B cell (primary cell): ENCODE data around the gene AXL. TPM values are rescaled to one million over a fixed set of nuclear protein-coding genes. Genes with fewer than 3 reads are reported as not detected.

Source experiments
- ATAC-seq: fragments of 200-7000 bp; cut with Tn5 transposase; one replicate; pipeline ENCODE4 v1.10.0; 2021; ENCODE audit warnings: low read depth, mild to moderate bottlenecking, moderate number of reproducible peaks, moderate library complexity
- CTCF ChIA-PET: fragments of 350-600 bp; sonication (Branson Sonifier 250); formaldehyde crosslinking; loops from one replicate; lab custom pipeline; 2021; ENCODE audit warnings: antibody characterized with exemption, inconsistent platforms; lab: Charles Lee
- POLR2A ChIA-PET: fragments of 350-600 bp; sonication (Branson Sonifier 250); formaldehyde crosslinking; loops from one replicate; lab custom pipeline; 2021; ENCODE audit warnings: antibody characterized with exemption; lab: Charles Lee
- DNase-seq: peaks from one replicate; pipeline ENCODE4 v3.0.0; 2013
- H2AFZ ChIP-seq: 2 replicates; pipeline ENCODE4 v1.6.1; 2012; ENCODE audit warnings: mild to moderate bottlenecking, low read depth, low read length; ENCODE audit not compliant: insufficient read depth, poor library complexity, severe bottlenecking
- H3K27ac ChIP-seq, 2 donors: 1 replicate in 1 of 2; 2 replicates in 1 of 2; pipeline ENCODE4 v1.5.1; 2012 to 2013; ENCODE audit warnings: low read length in 2 of 2, mild to moderate bottlenecking in 2 of 2, moderate library complexity in 1 of 2
- H3K27me3 ChIP-seq, 4 experiments: fragments of 200-600 bp in 1 of 4; sonication (generic) in 1 of 4; replicated peaks in 1 of 4; 1 replicate in 2 of 4; 2 replicates in 2 of 4; pipeline versions ENCODE4 v1.6.1 to v1.7.0; 2013 to 2016; ENCODE audit warnings: low read length in 3 of 4, mild to moderate bottlenecking in 2 of 4, mixed read lengths in 1 of 4, moderate library complexity in 1 of 4; ENCODE audit not compliant: insufficient read depth in 4 of 4, control insufficient read depth in 3 of 4; ENCODE audit errors: control extremely low read depth in 1 of 4
- H3K36me3 ChIP-seq, 2 experiments: replicated peaks in 1 of 2; 1 replicate in 1 of 2; 2 replicates in 1 of 2; pipeline versions ENCODE4 v1.6.1 to v1.7.1; 2013; ENCODE audit warnings: low read length in 1 of 2; ENCODE audit not compliant: insufficient read depth in 2 of 2, control insufficient read depth in 1 of 2; ENCODE audit errors: control extremely low read depth in 1 of 2, extremely low read depth in 1 of 2
- H3K4me1 ChIP-seq, 2 donors: fragments of 200-600 bp in 1 of 2; sonication (generic) in 1 of 2; 1 replicate in 1 of 2; 2 replicates in 1 of 2; pipeline versions ENCODE4 v1.5.1 to v1.6.1; 2013 to 2017; ENCODE audit warnings: low read length in 2 of 2; ENCODE audit not compliant: control insufficient read depth in 2 of 2, insufficient read depth in 2 of 2
- H3K4me2 ChIP-seq: replicated peaks from 2 replicates; pipeline ENCODE3; 2012; ENCODE audit warnings: mild to moderate bottlenecking, low read depth, low read length; ENCODE audit not compliant: poor library complexity, severe bottlenecking
- H3K4me3 ChIP-seq, 5 experiments: fragments of 200-600 bp in 1 of 5; sonication (generic) in 1 of 5; 1 replicate in 3 of 5; 2 replicates in 2 of 5; pipeline versions ENCODE4 v1.5.1 to v1.7.0; 2011 to 2016; ENCODE audit warnings: low read length in 4 of 5, mild to moderate bottlenecking in 4 of 5, low read depth in 2 of 5, control low read depth in 1 of 5, moderate library complexity in 1 of 5; ENCODE audit not compliant: insufficient read depth in 1 of 5; ENCODE audit errors: control extremely low read depth in 1 of 5, extremely low read depth in 1 of 5
- H3K79me2 ChIP-seq: fragments of 200-600 bp; sonication (generic); one replicate; pipeline ENCODE4 v1.6.0; 2016; ENCODE audit warnings: low read length; ENCODE audit not compliant: control insufficient read depth, insufficient read depth
- H3K9ac ChIP-seq: fragments of 200-600 bp; sonication (generic); 2 replicates; pipeline ENCODE4 v1.6.1; 2017; ENCODE audit warnings: mild to moderate bottlenecking, low read length, moderate library complexity
- H3K9me3 ChIP-seq, 3 donors: one replicate each; pipeline versions ENCODE4 v1.6.1 to v1.7.1; 2013; ENCODE audit warnings: low read length in 2 of 3; ENCODE audit not compliant: control insufficient read depth in 2 of 3, insufficient read depth in 1 of 3; ENCODE audit errors: control extremely low read depth in 1 of 3
- H4K20me1 ChIP-seq: 2 replicates; pipeline ENCODE4 v1.6.0; 2012; ENCODE audit warnings: mild to moderate bottlenecking, low read length; ENCODE audit not compliant: insufficient read depth, control insufficient read depth, poor library complexity, severe bottlenecking
- H3K27ac Mint-ChIP-seq: one replicate; pipeline ENCODE4 v1.8.0; 2021; ENCODE audit warnings: mixed read lengths
- H3K27me3 Mint-ChIP-seq: one replicate; pipeline ENCODE4 v1.8.0; 2021; ENCODE audit warnings: mixed read lengths
- H3K4me1 Mint-ChIP-seq: one replicate; pipeline ENCODE4 v1.8.0; 2021; ENCODE audit warnings: mixed read lengths
- H3K4me3 Mint-ChIP-seq: one replicate; pipeline ENCODE4 v1.8.0; 2021; ENCODE audit warnings: mixed read lengths
- H3K9me3 Mint-ChIP-seq: one replicate; pipeline ENCODE4 v1.8.0; 2022; ENCODE audit warnings: mixed read lengths; ENCODE audit not compliant: insufficient read depth
- CTCF ChIP-seq: fragments of 200-600 bp; IDR thresholded peaks from one replicate; pipeline ENCODE4 v1.8.0; 2022; ENCODE audit warnings: antibody characterized with exemption, mild to moderate bottlenecking
- EZH2 ChIP-seq: IDR thresholded peaks from 2 replicates; pipeline ENCODE4 v1.6.1; 2012; ENCODE audit warnings: borderline replicate concordance, low read depth, mild to moderate bottlenecking, moderate library complexity, low read length; ENCODE audit not compliant: insufficient read depth, poor library complexity, severe bottlenecking
- WGBS: methylation state at CpG from one replicate; pipeline ENCODE4 v1.1.5; 2013; ENCODE audit warnings: missing lambda C conversion rate; ENCODE audit not compliant: insufficient coverage; 5-methylcytosine and 5-hydroxymethylcytosine counted together
- intact Hi-C: fragments of 100-400 bp; cut with micrococcal nuclease; formaldehyde crosslinking; loops from one replicate; pipeline ENCODE4 v1.10.0; 2022
- polyA plus RNA-seq: library from polyadenylated mRNA; depleted of rRNA; stranded (reverse); fragments of >200 nt; gene quantifications from 2 replicates; pipeline ENCODE4 v1.2.3, GENCODE V29; 2012
- total RNA-seq, 2 donors: library from RNA; stranded (reverse); fragments of 120-200 nt in 1 of 2; gene quantifications; 1 replicate in 1 of 2; 2 replicates in 1 of 2; pipeline versions ENCODE4 v1.2.3 to v1.2.4, GENCODE V29; 2013 to 2022

AXL gene
- total and polyA plus RNA-seq, 2 donors (not counting 1 experiment from before 2014, with no cell fraction given), result not detected

GRCh38 chr19:41230067-41230857, 11.2 kb downstream of the AXL start:
- ATAC-seq (no peak), DNase-seq (no peak)
- TF ChIP-seq EZH2 (no peak), CTCF (no peak)
- no peaks in the 10 kb centered on the region for H3K79me2 ChIP-seq
- H3K4me2 ChIP-seq, result no peak overlapping the region
- peaks cover 8 to 15% of the 10 kb centered on the region in 2 donors for H3K4me1 ChIP-seq
- peaks cover 10% of the 10 kb centered on the region for H3K4me1 Mint-ChIP-seq
- CTCF ChIA-PET, result no interaction called here
- H3K4me3 ChIP-seq, result no peak overlapping the region
- H2AFZ ChIP-seq, result no peak overlapping the region
- H3K9ac ChIP-seq, result no peak overlapping the region
- no peaks in the 10 kb centered on the region for H3K9me3 Mint-ChIP-seq
- POLR2A ChIA-PET, result no interaction called here
- H4K20me1 ChIP-seq, result no peaks in the 10 kb centered on the region
- peaks cover 0 to 4% (median 0%) of the 10 kb centered on the region in 3 donors for H3K9me3 ChIP-seq
- no peak overlapping the region for H3K27ac Mint-ChIP-seq
- H3K27me3 Mint-ChIP-seq, result peaks cover 29% of the 10 kb centered on the region
- H3K4me3 Mint-ChIP-seq, result no peak overlapping the region
- no peak overlapping the region for H3K27ac ChIP-seq
- H3K27me3 ChIP-seq, result peaks cover 0 to 38% (median 21%) of the 10 kb centered on the region in 4 experiments
- 88% methylated on average over 3 of the region's 3 CpGs for WGBS
- no peaks in the 10 kb centered on the region for H3K36me3 ChIP-seq
- intact Hi-C loops, result no loop called here

GRCh38 chr19:41232686-41233085, 13.7 kb downstream of the AXL start:
- H3K9me3 Mint-ChIP-seq, result no peaks in the 10 kb centered on the region
- no peaks in the 10 kb centered on the region for H3K4me1 Mint-ChIP-seq
- H3K9ac ChIP-seq, result no peak overlapping the region
- ChIA-PET CTCF (no interaction called here), POLR2A (no interaction called here)
- intact Hi-C loops, result no loop called here
- no peak for ATAC-seq
- H3K27ac ChIP-seq, result no peak overlapping the region
- H3K4me3 Mint-ChIP-seq, result no peak overlapping the region
- H3K4me2 ChIP-seq, result no peak overlapping the region
- H3K9me3 ChIP-seq, result no peaks in the 10 kb centered on the region
- H3K36me3 ChIP-seq, result no peaks in the 10 kb centered on the region
- H3K27me3 ChIP-seq, result peaks cover 0 to 18% (median 9%) of the 10 kb centered on the region in 4 experiments
- H4K20me1 ChIP-seq, result no peaks in the 10 kb centered on the region
- H3K27ac Mint-ChIP-seq, result no peak overlapping the region
- H3K4me3 ChIP-seq, result no peak overlapping the region
- TF ChIP-seq EZH2 (no peak), CTCF (no peak)
- 96% methylated on average over 4 of the region's 8 CpGs for WGBS
- H2AFZ ChIP-seq, result no peak overlapping the region
- no peaks in the 10 kb centered on the region for H3K79me2 ChIP-seq
- peaks cover 13% of the 10 kb centered on the region for H3K27me3 Mint-ChIP-seq
- DNase-seq, result no peak
- no peaks in the 10 kb centered on the region for H3K4me1 ChIP-seq
